RWPE1 (cell line): ENCODE data around the gene NPAT.

Source experiments
- CTCF ChIA-PET: fragments of 350-600 bp; sonication (Branson Sonifier 250); formaldehyde crosslinking; extraction: SDS; loops from one replicate; lab custom pipeline; 2021; lab: Yijun Ruan, JAX
- POLR2A ChIA-PET: fragments of 400-600 bp; formaldehyde crosslinking; extraction: SDS; loops from one replicate; lab custom pipeline; 2020; ENCODE audit warnings: antibody characterized with exemption; ENCODE audit not compliant: low non-redundant PET; lab: Yijun Ruan, JAX
- DNase-seq: peaks from one replicate; pipeline ENCODE4 v3.0.0; 2012; ENCODE audit warnings: low spot score
- H3K27ac ChIP-seq: fragments of 450-650 bp; 2 replicates; pipeline ENCODE4 v1.5.1; 2017
- CTCF ChIP-seq: fragments of 450-650 bp; conservative IDR thresholded peaks from 2 replicates; pipeline ENCODE4 v1.5.1; 2017; ENCODE audit warnings: low read depth, mild to moderate bottlenecking

NPAT gene

DNA sequence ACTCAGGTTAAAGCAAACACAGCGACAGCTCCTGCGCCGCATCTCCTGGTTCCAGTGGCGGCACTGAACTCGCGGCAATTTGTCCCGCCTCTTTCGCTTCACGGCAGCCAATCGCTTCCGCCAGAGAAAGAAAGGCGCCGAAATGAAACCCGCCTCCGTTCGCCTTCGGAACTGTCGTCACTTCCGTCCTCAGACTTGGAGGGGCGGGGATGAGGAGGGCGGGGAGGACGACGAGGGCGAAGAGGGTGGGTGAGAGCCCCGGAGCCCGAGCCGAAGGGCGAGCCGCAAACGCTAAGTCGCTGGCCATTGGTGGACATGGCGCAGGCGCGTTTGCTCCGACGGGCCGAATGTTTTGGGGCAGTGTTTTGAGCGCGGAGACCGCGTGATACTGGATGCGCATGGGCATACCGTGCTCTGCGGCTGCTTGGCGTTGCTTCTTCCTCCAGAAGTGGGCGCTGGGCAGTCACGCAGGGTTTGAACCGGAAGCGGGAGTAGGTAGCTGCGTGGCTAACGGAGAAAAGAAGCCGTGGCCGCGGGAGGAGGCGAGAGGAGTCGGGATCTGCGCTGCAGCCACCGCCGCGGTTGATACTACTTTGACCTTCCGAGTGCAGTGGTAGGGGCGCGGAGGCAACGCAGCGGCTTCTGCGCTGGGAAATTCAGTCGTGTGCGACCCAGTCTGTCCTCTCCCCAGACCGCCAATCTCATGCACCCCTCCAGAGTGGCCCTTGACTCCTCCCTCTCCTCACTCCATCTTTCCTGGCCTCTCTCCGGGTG, at the start of gene NPAT, which contains the start of gene ATM:
NPAT (minus strand) TSS at position 65 of the 774 bp plus-strand sequence. CDS start 102 bp downstream, outside the sequence.
ATM (plus strand) TSS at position 494 of the 774 bp plus-strand sequence. CDS start 4,558 bp downstream, outside the sequence.
- ChIA-PET CTCF (interaction anchor here (0.6 to 1.0 kb wide), 4 partner anchors 15 to 315 kb away, joined by 3 to 4 read pairs (median 3); no protein-coding TSS in a partner anchor), POLR2A (interaction anchor here (0.9 kb wide), 1 partner anchor 76 kb away, joined by 3 read pairs; no protein-coding TSS in a partner anchor)
- TF ChIP-seq CTCF: peak; percentile 88
- peak within 1 kb of the TSS; percentile 96 for H3K27ac ChIP-seq
- peak; percentile 95 for DNase-seq

GRCh38 chr11:108269583-108269982, 47.1 kb upstream of the NPAT start:
- TF ChIP-seq CTCF: no peak
- no peak for DNase-seq
- CTCF ChIA-PET: no interaction called here

DNA sequence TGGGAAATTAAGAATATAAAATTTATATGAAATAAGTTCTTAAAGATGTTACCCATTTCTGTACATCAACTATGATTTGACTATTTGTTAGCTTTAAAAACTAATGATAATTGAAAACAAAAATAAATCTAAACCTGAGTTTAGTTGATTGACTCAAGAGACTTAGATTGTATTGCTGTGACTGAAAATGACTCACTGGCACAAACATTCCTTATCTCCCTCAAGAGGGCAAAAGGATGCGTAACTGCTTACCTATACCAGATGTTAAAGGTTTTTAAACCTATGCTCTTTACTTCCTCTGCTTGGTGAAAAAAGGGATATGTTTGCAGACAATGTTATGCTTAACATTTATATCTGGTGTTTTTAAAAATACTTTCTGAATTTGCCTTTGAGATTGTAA, 30.7 kb upstream of the NPAT start:
- ChIA-PET POLR2A (no interaction called here), CTCF (no interaction called here)
- no peak overlapping the region for H3K27ac ChIP-seq
- no peak for TF ChIP-seq CTCF
- DNase-seq: peak; percentile 9

More at GRCh38 chr11:108269583-108269982, 47.1 kb upstream of the NPAT start:
- no peak overlapping the region for H3K27ac ChIP-seq
- POLR2A ChIA-PET: no interaction called here

DNA sequence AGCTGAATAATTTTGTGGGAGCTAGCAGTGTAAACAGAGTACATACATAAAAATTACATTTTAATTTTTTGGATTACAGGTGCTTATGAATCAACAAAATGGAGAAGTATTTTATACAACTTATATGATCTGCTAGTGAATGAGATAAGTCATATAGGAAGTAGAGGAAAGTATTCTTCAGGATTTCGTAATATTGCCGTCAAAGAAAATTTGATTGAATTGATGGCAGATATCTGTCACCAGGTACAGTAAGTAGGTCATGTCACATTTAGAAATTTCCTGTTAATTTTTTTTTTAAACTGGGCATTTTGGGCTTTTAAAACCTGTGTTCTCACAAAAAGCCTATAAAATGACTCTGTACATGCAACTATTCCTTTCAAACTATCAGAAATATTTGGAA, 24.4 kb upstream of the NPAT start:
- ChIA-PET CTCF (no interaction called here), POLR2A (no interaction called here)
- H3K27ac ChIP-seq: no peak overlapping the region
- TF ChIP-seq CTCF: no peak
- no peak for DNase-seq

GRCh38 chr11:108246308-108246707, 23.9 kb upstream of the NPAT start:
- ChIA-PET POLR2A (no interaction called here), CTCF (no interaction called here)
- no peak for TF ChIP-seq CTCF
- no peak for DNase-seq
- no peak overlapping the region for H3K27ac ChIP-seq

- CTCF ChIA-PET: no interaction called here
- POLR2A ChIA-PET: no interaction called here
Measured at GRCh38 chr11:108242422-108242821, 20.0 kb upstream of the NPAT start.

More at GRCh38 chr11:108242422-108242821, 20.0 kb upstream of the NPAT start:
- no peak overlapping the region for H3K27ac ChIP-seq
- TF ChIP-seq CTCF: no peak
- DNase-seq: no peak
